ENCODE measurements around the gene LFNG.

Gene LFNG

DNA sequence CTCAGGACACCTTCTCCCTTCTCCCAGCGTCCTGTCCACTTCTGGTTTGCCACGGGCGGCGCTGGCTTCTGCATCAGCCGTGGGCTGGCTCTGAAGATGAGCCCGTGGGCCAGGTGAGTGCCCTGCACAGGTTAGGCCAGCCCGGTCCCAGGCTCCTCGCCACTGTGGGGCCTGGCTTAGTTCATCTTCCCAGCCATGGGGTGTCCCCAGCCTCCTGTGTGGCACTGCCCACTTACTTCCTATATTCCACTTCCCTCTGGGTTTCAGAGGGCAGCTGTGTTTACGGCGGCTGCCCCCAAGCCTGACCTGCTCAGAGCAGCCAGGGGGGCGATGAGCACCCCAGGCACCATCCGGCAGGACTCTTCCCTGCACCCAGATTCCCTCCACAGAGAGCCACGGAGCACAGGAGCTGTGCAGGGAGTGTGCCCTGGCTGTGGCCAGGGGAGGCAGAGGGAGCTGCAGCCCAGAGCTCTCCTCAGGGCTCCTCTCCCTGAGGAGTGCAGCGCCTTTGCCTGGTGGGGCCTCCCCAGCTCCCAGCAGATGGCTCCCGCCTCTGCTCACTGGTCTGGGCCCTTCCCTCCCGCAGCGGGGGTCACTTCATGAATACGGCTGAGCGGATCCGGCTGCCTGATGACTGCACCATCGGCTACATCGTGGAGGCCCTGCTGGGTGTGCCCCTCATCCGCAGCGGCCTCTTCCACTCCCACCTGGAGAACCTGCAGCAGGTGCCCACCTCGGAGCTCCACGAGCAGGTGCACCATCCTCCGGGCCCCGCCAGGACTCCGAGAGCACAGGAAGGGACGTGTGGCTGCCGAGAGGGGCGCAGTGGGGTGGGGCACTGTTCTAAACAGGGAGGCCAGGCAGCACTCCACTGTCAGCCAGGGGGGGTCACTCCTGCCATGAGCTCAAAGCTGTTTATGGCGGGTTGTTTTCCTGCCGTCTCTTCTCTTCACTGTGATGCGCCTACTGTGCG lies 6.4 kb downstream of the LFNG start:
- H3K9ac ChIP-seq (ENCODE audit: low read length) = no peak overlapping the region
- peaks cover 38% of the 10 kb centered on the region for H3K36me3 ChIP-seq (replicated peaks; ENCODE audit: low read depth, low read length)
- peaks cover 54% of the 10 kb centered on the region for H4K20me1 ChIP-seq (ENCODE audit: insufficient read depth, low read length)
- peaks cover 88% of the 10 kb centered on the region for H3K4me1 ChIP-seq (ENCODE audit: low read length)
- H3K27ac ChIP-seq (ENCODE audit: low read length) = 0 out of 2 replicates have a peak overlapping the region, but pooled peaks have one; percentile 9
- H3K79me2 ChIP-seq (ENCODE audit: low read length) = peaks cover 45% of the 10 kb centered on the region
- H3K9me3 ChIP-seq (ENCODE audit: insufficient read depth, low read length) = no peaks in the 10 kb centered on the region
- H3K27me3 ChIP-seq (ENCODE audit: low read depth, low read length) = no peaks in the 10 kb centered on the region
- TF ChIP-seq EZH2phosphoT487 (IDR thresholded peaks at IDR 0.05; ENCODE audit: low read depth) = no peak
- TF ChIP-seq, protein P1, sequence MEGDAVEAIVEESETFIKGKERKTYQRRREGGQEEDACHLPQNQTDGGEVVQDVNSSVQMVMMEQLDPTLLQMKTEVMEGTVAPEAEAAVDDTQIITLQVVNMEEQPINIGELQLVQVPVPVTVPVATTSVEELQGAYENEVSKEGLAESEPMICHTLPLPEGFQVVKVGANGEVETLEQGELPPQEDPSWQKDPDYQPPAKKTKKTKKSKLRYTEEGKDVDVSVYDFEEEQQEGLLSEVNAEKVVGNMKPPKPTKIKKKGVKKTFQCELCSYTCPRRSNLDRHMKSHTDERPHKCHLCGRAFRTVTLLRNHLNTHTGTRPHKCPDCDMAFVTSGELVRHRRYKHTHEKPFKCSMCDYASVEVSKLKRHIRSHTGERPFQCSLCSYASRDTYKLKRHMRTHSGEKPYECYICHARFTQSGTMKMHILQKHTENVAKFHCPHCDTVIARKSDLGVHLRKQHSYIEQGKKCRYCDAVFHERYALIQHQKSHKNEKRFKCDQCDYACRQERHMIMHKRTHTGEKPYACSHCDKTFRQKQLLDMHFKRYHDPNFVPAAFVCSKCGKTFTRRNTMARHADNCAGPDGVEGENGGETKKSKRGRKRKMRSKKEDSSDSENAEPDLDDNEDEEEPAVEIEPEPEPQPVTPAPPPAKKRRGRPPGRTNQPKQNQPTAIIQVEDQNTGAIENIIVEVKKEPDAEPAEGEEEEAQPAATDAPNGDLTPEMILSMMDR (IDR thresholded peaks at IDR 0.05; ENCODE audit: low read depth, low read length) = no peak
- no peak overlapping the region for H3K4me3 ChIP-seq (ENCODE audit: low read length)
- H3K4me2 ChIP-seq (ENCODE audit: low read length) = 0 out of 2 replicates have a peak overlapping the region, but pooled peaks have one; percentile 10
- no peak overlapping the region for H2AFZ ChIP-seq (ENCODE audit: low read depth, low read length)

DNA sequence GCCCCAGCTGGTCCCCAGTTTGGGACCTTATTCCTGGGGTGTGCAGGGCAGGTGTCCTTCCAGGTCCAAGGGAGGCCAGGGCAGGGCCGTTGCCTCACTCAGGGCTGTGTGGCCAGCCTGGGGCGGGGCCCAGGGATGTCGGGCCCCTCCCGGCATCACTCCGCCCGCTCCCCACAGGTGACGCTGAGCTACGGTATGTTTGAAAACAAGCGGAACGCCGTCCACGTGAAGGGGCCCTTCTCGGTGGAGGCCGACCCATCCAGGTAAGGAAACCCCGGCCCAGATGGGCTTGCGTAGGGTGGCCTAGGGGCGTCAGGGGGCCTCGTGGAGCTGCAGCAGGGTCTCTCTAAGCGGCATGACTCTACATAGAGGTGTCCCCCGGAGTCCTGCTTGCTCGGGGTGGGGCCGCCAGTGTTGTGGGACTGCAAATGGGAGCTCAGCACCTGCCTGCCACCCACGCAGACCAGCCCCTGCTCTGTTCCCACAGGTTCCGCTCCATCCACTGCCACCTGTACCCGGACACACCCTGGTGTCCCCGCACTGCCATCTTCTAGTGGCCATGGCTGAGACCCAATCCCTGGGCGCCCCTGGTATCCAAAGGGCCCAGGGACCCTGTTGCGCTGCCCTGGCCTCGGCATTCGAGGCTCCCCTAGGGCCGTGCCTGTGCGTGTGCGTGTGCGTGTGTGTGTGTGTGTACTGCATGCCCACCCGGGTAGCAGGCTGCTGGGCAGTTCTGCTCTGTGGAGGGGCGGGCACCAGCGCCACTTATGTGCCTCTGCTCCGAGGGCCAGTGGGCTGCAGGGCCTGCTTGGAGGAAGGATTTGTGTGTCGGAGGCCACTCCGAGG lies 7.3 kb downstream of the LFNG start:
- Histone ChIP-seq H3K4me2 (ENCODE audit: low read length) (0 out of 2 replicates have a peak overlapping the region, but pooled peaks have one; percentile 32), H3K27ac (ENCODE audit: low read length) (no peak overlapping the region), H3K9me3 (ENCODE audit: insufficient read depth, low read length) (no peaks in the 10 kb centered on the region), H3K4me3 (ENCODE audit: low read length) (no peak overlapping the region), H3K36me3 (replicated peaks; ENCODE audit: low read depth, low read length) (peaks cover 32% of the 10 kb centered on the region), H3K27me3 (ENCODE audit: low read depth, low read length) (no peaks in the 10 kb centered on the region), H2AFZ (ENCODE audit: low read depth, low read length) (no peak overlapping the region), H3K79me2 (ENCODE audit: low read length) (peaks cover 35% of the 10 kb centered on the region), H3K4me1 (ENCODE audit: low read length) (peaks cover 90% of the 10 kb centered on the region), H4K20me1 (ENCODE audit: insufficient read depth, low read length) (peaks cover 54% of the 10 kb centered on the region), H3K9ac (ENCODE audit: low read length) (no peak overlapping the region)
- TF ChIP-seq, protein P1 (IDR thresholded peaks at IDR 0.05; ENCODE audit: low read depth, low read length) = no peak
- TF ChIP-seq EZH2phosphoT487 (IDR thresholded peaks at IDR 0.05; ENCODE audit: low read depth) = no peak

DNA sequence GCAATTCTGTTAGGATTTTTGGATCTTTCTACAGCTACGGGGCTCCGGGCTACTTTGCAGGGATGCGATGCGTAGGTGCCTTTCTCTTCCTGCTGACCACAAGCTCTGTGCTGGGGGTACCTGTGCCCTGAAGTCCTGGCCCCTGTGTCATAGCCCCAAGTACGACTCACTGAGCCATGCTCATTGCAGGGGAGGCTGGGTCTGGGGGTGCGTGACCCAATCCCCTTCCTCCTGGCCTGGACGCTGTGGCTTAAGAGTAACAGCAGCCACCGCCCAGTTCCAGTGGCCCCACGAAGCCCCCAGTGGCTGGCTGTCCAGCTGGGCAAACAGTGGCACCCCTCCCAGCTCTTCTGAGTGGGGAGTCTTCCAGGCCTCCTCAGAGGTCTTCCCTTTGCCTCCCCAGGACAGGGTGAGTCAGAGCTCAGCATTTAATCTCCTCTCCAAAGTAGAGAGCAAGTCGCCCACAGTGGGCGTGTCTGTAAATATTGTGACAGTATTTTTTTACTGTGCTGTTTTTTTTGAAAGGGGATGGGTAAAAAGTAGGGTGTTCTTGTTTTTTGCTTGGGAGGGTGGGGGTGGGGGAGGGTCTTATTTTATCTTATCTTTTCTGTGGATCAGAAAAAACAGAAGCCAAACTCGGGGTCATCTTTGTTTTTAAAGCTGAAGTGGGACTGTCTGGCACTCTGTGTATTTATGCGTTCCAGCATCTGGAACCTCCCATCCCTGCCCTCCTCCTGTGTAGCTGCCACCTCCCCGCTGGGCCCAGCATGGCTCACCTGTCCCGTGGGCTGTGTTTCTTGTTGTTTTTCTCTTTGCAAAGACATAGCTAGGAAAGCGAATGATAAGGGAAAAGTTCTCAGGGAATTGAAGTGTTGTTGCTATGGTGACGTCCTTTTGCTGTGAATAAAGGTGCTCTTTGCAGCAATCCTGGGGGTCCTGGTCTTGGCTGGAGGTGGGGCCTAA lies 8.2 kb downstream of the LFNG start:
- Histone ChIP-seq H3K4me2 (ENCODE audit: low read length) (peak overlapping the region; percentile 83), H2AFZ (ENCODE audit: low read depth, low read length) (no peak overlapping the region), H4K20me1 (ENCODE audit: insufficient read depth, low read length) (peaks cover 49% of the 10 kb centered on the region), H3K27me3 (ENCODE audit: low read depth, low read length) (no peaks in the 10 kb centered on the region), H3K27ac (ENCODE audit: low read length) (peak overlapping the region; percentile 99), H3K4me3 (ENCODE audit: low read length) (peak overlapping the region; percentile 56), H3K9ac (ENCODE audit: low read length) (peak overlapping the region; percentile 55; the same call in 1 of the 2 replicates), H3K9me3 (ENCODE audit: insufficient read depth, low read length) (no peaks in the 10 kb centered on the region), H3K4me1 (ENCODE audit: low read length) (peaks cover 83% of the 10 kb centered on the region), H3K36me3 (replicated peaks; ENCODE audit: low read depth, low read length) (peaks cover 28% of the 10 kb centered on the region), H3K79me2 (ENCODE audit: low read length) (peaks cover 26% of the 10 kb centered on the region)
- no peak for TF ChIP-seq EZH2phosphoT487 (IDR thresholded peaks at IDR 0.05; ENCODE audit: low read depth)
- TF ChIP-seq, protein P1 (IDR thresholded peaks at IDR 0.05; ENCODE audit: low read depth, low read length) = no peak
